Suppressor macrophage treated with lipopolysaccharide for 1 hour (primary cell): ENCODE results near the gene AUP1.
"Not testable (repeated sequence)": the region's sequence is repeated elsewhere in the genome, so short reads cannot be mapped to it uniquely, and the experiment has no call there.

Source experiments
- DNase-seq, 3 donors: peaks; one replicate each; pipeline ENCODE4 v3.0.0-alpha.2; 2020 to 2022

Gene AUP1

GRCh38 chr2:74496997-74497776 lies 32.3 kb downstream of the AUP1 start:
- no peak for DNase-seq

DNA sequence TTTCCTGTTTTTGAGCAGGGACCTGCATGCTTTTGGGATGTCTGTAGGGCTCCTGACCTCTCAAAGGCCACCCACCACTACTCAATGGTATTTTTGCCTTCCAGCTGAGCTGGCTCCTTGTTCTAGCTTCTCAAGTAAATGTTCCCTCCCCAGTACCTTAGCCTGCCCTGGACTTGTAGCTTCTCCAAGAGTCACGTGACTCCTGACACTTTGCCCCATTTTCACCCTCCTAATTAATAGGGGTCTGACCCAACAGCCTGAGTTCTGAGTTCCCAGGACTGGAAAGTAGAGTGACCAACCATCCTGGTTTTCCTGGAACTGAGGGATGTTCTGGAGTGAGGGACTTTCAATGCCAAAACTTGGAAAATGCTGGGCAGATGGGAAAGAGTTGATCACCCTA lies 34.1 kb downstream of the AUP1 start:
- no peak for DNase-seq

GRCh38 chr2:74493546-74493945 lies 36.0 kb downstream of the AUP1 start:
- no peak for DNase-seq

GRCh38 chr2:74491648-74492544 lies 37.6 kb downstream of the AUP1 start:
- no peak for DNase-seq

DNA sequence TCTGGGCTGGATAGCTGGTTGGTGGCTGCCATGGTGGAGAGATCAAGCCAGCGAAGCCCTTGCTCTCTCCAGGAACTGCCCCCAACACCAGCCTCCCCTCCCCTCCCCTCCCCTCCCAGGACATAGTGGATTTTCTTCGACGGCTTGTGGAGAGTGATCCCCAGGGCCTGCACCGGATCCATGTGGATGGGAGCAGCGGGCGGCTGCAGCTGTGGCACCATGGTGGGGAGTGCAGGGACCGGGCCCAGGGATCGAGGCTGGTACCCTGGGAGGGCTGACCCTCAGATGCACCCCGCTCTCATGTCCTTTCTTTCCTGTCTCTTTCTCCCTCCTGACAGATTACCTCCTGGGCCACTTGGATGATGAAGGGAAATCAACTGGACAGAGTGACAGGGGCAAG lies 39.6 kb downstream of the AUP1 start:
- DNase-seq = no peak

GRCh38 chr2:74488643-74489481 lies 40.6 kb downstream of the AUP1 start:
- no peak for DNase-seq

DNA sequence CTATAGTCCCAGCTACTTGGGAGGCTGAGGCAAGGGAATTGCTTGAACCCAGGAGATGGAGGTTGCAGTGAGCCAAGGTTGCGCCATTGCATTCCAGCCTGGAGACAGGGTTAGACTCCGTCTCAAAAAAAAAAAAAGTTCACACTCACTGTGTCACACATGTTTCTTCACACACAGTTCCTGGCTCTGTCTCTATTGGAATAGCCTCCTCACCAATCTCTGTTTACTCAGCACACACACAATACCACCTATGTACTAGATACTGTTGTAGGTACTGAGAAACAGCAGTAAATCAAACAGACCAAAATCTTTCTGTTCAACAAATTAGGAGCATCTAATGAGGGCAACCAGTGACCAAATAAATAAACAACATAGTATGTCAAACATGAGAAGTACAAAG lies 43.4 kb downstream of the AUP1 start:
- DNase-seq = no peak

GRCh38 chr2:74483675-74484164 lies 45.8 kb downstream of the AUP1 start:
- not testable (repeated sequence) for DNase-seq

- peak; percentile 96 to 97 (median 97) for DNase-seq
These were observed 46.5 kb downstream of the AUP1 start, which contains the start of the genes CCDC142 and TTC31 for GRCh38 chr2:74482801-74483674. Gene CCDC142 (minus strand): TSS chr2:74482998. CDS start chr2:74482837, 161 bp downstream. Gene TTC31 (plus strand): TSS chr2:74483081. CDS start chr2:74483096, 15 bp downstream.

DNA sequence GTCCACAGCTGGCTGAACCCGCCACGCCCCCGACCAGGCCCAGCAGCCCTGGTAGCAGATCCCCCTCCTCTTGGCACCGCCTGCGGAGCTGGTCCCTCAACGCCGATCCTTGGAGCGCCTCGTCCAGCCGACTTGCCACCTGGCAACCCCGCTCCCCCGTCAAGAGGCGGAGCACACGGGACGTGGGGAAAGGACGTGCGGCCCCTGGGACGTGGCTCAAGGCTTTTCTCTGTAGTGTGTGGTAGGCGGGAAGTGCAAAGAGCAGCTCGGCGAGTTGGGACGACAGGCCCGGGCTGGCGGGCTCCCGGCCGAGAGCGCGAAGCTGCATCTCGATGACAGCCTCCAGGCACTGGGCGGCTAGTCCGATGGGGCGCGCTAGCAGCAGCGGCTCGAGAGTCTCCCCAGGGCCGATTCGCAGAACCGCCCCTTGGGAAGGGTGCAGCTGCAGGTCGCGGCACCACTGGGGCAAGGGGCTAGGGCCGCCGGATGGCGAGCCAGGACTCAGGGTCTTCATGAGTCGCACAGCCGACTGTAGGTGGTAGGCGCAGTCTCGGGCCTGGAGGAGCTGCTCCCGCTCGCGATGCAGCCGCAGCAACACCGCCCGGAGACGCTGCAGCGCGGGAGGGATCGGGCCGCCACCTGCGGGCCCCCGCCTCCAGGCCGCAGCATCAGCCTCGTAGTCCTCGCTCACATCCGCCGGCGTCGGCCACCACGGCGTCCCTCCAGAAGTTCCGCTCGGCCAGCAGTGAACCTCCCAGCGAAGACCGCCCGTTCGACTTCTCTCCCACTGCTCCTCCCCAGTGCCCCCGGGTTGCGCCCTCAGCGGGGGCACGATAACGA lies 47.3 kb downstream of the AUP1 start:
- DNase-seq = peak; percentile 62 to 68 (median 63)

DNA sequence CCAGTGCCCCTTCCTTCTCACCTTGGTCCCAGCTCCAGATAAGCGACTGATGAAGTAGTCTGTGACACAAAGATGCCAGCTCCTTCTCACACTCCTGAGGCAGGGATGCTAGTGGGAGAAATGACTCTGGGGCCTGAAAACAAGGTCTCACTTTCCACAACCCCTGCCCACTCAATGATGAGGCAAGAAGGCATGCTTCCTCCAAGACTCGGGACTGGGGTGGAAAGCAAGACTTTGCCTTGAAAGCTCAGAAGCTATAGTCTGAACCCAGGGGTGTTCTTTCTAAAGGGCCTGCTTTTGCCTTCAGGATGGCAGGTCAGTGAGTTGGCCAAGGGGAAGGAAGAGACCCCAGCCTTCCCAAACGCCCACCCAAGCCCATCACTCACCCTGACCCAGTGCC lies 48.1 kb downstream of the AUP1 start:
- DNase-seq = peak; percentile 68 to 75 (median 72)
